Jurkat, Clone E6-1 (cell line): ENCODE data around the gene NCAM1.

ENCODE experiments used
- DNase-seq: peaks from one replicate; pipeline ENCODE4 v3.0.0-alpha.2; 2011; ENCODE audit warnings: low read depth, low spot score
- H3K4me3 ChIP-seq: 2 replicates; pipeline ENCODE4 v1.5.1; 2011; ENCODE audit warnings: mild to moderate bottlenecking, low read length, control low read depth, moderate library complexity

The NCAM1 gene

DNA sequence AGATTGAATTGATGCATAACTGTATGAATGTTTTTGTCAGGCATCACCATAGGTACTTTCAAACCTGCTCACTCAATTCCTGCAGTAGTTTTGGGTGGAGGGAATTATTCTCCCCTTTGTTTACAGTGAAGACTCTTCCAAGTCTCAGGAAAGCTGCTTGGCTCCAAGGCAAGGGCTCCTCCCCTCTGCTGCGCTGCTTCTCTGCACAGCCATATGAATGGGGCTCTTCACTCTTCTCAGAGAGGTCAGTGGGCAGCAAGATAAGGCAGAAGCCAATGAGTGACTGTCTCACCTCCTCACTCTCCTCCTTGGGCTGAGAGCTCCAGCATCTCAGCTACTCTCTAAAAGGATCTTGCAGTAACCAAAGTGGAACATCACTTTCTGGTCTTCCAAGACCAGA, 187.4 kb downstream of the NCAM1 start:
- no peak for DNase-seq
- H3K4me3 ChIP-seq, result no peak overlapping the region

GRCh38 chr11:113151521-113151920, 190.3 kb downstream of the NCAM1 start:
- no peak for DNase-seq

DNA sequence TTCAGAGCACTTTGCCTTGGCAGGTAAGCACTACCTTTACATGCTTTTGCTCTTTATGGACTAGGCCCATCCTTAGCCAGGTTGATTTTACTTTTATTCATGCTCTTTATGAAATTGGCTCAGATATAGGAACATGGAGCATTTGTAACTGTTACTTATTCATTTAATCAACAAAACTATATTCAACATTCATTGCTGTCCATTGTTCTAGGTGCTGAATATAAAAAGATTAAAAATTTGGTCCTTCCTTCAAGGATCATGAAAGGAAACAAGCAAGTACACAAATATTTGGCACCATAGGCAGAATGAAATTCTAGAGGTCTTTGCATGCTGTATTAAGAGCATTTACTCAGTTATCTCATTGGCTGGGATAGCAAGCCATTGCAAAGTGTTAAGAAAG, 191.3 kb downstream of the NCAM1 start:
- no peak for DNase-seq

More at GRCh38 chr11:113151521-113151920, 190.3 kb downstream of the NCAM1 start:
- H3K4me3 ChIP-seq, result no peak overlapping the region

GRCh38 chr11:113153847-113154246, 192.6 kb downstream of the NCAM1 start:
- DNase-seq, result no peak
- no peak overlapping the region for H3K4me3 ChIP-seq

More for the DNA sequence above, 191.3 kb downstream of the NCAM1 start:
- H3K4me3 ChIP-seq, result no peak overlapping the region

GRCh38 chr11:113159988-113160807, 199.0 kb downstream of the NCAM1 start:
- H3K4me3 ChIP-seq, result no peak overlapping the region
- no peak for DNase-seq

DNA sequence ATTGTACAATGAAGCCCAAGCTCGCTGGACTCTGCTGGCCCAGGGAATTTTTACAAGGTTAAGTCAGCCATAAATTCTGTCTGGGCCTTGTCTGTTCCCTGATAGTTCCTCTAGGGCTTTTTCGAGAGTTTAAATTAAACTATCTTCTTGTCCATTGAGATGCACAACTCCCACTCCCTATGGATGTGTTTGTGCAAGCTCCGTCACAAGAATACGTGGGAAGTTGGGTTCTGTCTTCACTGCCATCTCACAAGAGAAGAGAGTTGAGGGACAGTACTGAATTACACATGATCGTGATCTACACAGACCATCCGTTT, 199.5 kb downstream of the NCAM1 start:
- no peak for DNase-seq
- no peak overlapping the region for H3K4me3 ChIP-seq

GRCh38 chr11:113161711-113162591, 200.7 kb downstream of the NCAM1 start:
- H3K4me3 ChIP-seq, result no peak overlapping the region
- DNase-seq, result no peak

GRCh38 chr11:113162592-113162962, 201.4 kb downstream of the NCAM1 start:
- no peak overlapping the region for H3K4me3 ChIP-seq
- DNase-seq, result no peak

DNA sequence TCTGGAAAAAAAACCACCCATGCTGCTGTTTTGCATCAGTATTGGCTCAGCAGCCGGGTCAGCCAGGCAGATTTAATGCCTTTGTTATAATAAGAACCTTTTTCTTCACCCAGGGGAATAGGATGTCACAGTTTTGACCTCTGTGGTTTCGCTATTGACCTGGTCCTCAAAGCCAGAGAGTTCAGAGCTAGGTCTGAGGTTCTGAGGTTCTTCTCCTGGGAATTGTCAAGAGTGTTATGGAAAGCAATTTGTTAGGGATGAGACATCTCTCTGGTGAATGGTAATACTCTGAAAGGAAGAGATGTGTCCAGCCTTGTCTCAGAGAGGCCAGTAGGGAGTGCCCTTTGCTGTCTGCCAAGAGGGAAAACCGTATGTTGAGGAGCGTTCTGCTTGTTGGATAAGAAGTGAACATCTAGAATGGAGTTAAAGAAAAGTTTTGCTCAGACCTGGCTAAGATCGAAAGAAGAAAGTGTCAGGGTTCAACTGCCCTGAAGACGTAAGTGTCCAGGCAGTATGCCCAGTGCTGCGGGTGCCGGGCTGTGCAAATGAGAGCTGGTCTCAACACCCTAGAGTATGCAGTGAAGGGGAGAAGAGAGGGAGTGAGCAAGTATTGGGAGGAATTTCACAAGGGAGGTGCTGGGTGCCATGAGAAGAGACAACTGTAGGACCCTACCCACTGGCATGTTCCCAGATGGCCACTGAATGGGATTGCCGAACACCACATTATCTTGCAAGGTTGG, 202.2 kb downstream of the NCAM1 start:
- DNase-seq, result no peak
- H3K4me3 ChIP-seq, result no peak overlapping the region

DNA sequence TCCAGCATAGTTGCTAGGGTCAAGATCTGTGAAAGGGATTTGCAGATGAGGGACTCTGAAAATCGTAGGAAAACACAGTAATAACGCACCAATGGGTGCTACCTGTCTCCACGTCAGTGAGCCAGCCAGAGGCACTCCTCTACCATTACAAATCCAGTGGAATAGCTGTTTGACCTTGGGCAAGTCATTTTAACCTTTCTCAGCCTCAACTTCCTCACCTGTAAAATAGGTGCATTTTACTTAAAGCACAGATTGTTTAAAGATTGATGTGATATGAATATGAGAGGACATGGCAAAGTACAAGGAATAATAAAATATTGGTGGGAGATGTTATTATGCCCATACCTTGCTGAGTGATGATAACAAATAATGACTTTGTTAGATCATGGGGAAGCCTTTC, 205.1 kb downstream of the NCAM1 start:
- H3K4me3 ChIP-seq, result no peak overlapping the region

DNA sequence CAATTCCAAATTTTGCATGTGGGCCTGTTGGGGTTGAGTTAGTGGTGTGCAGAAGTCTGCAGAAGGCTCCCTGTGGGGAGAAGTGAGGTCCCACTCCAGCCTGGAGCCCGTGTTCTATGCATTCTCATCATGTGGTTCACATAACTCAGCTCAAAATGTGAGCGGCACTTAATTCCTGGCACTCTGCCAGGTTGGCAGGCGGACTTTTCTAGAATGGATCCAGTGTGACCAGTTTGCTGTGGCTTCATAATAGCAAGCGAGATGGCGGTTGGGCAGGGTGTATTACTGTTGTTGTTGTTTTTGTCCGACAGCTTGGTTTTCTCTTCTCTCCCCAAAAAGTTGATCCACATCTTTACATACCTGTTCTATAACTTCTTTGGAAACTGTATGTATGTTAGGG, 206.4 kb downstream of the NCAM1 start:
- DNase-seq, result no peak
- H3K4me3 ChIP-seq, result no peak overlapping the region

More for the DNA sequence above, 205.1 kb downstream of the NCAM1 start:
- no peak for DNase-seq

DNA sequence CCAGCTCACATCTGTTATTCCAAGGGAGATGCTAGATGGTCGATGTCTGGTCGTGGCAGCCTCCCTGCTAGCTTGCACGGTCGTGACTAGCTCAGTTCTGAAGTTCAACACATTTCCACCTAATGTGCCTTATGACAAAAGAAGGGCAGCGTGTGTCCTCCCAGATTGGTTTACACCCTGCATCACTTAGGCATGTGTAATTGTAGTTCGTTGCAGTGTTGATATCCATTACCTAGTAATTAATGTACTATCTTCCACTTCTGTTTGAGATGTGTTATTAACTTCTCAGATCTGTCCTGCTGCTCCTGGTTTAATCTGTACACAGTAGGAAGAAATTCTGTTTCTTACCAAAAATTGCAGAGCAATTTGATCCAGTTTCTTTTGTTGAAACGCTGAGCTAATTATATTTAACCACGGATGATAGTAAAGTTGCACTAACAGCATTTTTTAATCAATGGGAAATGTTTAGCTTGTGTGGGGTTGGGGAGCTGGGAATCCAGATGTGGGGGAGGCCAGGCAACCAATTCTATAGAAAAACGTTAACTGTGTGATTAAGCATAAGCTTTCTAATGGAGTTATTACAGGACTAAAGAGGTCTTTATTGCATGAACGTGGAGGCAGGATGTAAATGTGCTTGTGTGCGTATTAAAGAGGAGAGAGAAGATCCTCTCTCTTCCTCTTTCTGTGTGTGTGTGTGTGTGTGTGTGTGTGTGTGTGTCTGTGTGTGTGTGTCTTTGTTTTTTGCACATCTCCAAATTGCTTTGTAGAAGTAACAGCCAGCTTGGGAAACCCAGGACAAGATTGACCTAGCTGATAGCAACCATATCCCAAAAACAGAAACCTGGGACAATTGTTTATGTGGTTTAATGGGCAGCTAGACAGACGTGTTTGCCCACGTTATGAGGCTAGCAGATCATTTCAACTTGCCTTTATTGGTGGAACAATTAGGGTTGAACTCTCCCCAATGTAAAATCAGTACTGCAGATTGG, 207.4 kb downstream of the NCAM1 start:
- no peak overlapping the region for H3K4me3 ChIP-seq
- no peak for DNase-seq

GRCh38 chr11:113172382-113172951, 211.2 kb downstream of the NCAM1 start:
- DNase-seq, result no peak
- no peak overlapping the region for H3K4me3 ChIP-seq

GRCh38 chr11:113173126-113173525, 211.9 kb downstream of the NCAM1 start:
- no peak overlapping the region for H3K4me3 ChIP-seq
- DNase-seq, result no peak

- peak; percentile 74 for DNase-seq
- no peak overlapping the region for H3K4me3 ChIP-seq
Observed at GRCh38 chr11:113174882-113175281, 213.7 kb downstream of the NCAM1 start.

- no peak overlapping the region for H3K4me3 ChIP-seq
- DNase-seq, result no peak
Observed at GRCh38 chr11:113176599-113177360, 215.6 kb downstream of the NCAM1 start.

DNA sequence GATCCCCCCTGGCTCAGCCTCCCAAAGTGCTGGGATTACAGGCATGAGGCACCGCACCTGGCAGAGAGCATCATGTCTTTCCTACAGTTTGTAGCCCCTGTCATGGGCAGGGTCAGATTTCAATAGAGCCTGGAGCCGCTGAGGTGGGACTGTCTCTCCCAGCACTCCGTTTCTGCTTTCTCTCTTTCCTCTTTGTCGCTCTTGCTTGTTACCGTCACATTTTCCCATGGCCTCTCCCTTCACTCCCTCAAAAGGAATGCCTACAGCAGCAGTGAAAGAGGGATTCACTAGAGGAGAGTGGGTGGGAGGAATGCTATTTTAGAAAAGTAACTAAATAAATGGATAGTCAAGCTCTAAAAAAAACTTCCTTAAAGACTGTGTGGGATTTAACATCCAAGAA, 216.5 kb downstream of the NCAM1 start:
- no peak overlapping the region for H3K4me3 ChIP-seq
- DNase-seq, result no peak
